Stimulated activated CD4-positive, alpha-beta T cell treated with anti-CD3 and anti-CD28 coated beads, TNF-alpha, amount 100 ng/mL, for 24 hours (primary cell): ENCODE measurements around the gene DNASE2B.
"Not testable (repeated sequence)": the region's sequence is repeated elsewhere in the genome, so short reads cannot be mapped to it uniquely, and the experiment has no call there.

ENCODE experiments used
- DNase-seq, 3 experiments: peaks; one replicate each; pipeline ENCODE4 v3.0.0-alpha.2; 2020; ENCODE audit warnings: low read depth in 3 of 3

The DNASE2B gene

DNA sequence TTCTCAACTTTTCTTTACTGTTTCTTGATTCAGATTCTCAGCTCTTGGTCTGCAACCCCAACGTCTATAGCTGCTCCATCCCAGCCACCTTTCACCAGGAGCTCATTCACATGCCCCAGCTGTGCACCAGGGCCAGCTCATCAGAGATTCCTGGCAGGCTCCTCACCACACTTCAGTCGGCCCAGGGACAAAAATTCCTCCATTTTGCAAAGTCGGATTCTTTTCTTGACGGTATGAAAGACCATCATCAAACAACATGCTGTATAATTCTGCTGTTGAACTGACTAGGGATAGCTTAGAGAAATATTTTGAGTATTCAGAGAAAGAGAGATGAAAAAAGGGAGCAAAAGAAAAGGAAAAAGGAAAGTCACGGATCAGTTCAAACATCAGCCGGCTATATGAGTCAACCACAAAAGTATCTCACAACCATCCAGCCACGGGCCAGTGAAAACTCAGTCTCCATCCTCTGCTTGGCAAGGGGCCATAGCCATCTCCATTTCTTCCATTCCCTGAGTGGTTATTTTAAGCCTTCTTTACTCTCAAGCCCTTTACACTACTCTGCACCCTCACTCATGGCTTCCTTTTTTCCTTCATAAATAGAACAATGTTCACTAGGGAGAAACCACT lies 14.1 kb downstream of the DNASE2B start:
- DNase-seq = no peak

DNA sequence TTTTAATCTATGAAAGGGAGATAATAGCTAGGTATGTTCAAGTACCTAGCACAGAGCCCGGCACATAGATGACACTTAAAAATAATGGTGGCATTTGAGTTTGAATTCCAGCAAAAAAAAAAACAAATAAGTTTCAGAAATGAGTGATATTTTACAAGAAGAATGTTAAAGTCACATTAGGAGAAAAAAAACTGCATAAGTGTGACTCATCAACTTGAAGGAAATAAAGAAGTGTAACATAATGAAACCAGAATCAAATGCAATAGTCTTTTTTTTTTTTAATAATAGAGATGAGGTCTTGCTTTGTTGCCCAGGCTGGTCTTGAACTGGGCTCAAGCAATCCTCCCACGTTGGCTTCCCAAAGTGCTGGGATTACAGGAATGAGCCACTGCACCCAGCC lies 17.1 kb downstream of the DNASE2B start:
- DNase-seq = no peak

GRCh38 chr1:84422909-84423308 lies 24.6 kb downstream of the DNASE2B start:
- DNase-seq = no peak

- no peak for DNase-seq
These were observed 26.3 kb downstream of the DNASE2B start for GRCh38 chr1:84424513-84425149.

- no peak for DNase-seq
These were observed 27.0 kb downstream of the DNASE2B start for GRCh38 chr1:84425150-84425896.

GRCh38 chr1:84426376-84426775 lies 28.1 kb downstream of the DNASE2B start:
- no peak for DNase-seq

DNA sequence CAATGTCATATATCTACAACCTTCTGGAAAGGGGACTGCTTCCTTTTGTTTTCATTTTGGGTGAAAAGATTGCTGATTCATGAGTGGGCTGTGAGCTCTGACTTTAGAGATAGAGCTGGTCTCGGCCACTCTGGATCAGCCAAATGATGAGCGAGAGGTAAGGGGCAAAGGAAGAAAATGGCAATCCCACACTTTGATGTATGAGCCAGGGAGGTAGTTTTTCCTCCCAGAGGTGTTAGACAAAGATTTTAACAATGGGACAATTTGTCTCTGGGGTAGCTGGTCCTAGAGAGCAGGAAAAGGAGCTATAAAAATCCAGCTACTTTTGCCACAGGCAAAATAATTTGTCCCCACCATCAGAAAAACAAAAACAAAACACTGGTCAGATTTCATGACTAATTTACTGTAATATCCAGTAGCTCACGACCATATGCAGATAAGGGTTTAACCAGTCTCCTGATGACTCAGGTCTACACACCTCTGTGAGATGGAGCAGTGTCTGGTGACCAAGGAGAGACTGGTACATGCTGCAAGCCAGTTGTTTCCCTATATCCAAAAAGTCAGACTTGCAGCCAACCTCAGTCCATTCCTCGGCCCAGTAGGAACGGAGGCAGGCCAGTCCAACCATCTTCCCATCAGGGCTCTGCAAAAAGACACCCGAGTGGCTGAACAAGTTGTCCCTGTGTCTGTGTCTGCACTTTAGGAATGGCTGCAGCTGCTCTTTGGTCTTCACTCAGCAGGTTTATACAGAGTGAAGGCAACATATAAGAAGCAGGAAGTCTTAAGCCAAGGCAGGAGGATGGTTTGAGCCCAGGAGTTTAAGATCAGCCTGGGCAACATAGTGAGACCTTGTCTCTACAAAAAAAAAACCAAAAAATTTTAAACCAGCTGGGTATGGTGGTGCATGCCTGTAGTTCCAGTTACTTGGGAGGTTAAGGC lies 29.2 kb downstream of the DNASE2B start:
- DNase-seq = no peak

GRCh38 chr1:84428235-84428634 lies 30.0 kb downstream of the DNASE2B start:
- no peak for DNase-seq

DNA sequence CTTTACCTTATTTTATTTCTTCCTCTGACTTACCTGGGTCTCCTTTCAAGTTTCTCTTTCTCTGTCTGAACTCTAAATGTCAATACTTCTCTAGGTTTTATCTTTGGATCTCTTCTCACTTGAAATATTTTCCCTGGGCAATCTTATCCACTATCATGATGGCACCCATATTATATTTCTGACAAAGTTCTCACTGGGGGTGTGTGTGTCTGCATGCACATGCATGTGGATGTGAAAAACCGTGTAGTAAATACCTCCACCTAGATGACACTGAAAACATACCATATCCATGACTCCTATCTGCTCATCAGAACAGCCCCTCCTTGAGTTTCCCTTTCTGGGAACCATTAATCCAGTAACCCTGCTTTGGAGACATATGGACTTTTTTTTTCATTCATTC lies 30.9 kb downstream of the DNASE2B start:
- DNase-seq = no peak

GRCh38 chr1:84430546-84430945 lies 32.3 kb downstream of the DNASE2B start:
- DNase-seq = no peak

DNA sequence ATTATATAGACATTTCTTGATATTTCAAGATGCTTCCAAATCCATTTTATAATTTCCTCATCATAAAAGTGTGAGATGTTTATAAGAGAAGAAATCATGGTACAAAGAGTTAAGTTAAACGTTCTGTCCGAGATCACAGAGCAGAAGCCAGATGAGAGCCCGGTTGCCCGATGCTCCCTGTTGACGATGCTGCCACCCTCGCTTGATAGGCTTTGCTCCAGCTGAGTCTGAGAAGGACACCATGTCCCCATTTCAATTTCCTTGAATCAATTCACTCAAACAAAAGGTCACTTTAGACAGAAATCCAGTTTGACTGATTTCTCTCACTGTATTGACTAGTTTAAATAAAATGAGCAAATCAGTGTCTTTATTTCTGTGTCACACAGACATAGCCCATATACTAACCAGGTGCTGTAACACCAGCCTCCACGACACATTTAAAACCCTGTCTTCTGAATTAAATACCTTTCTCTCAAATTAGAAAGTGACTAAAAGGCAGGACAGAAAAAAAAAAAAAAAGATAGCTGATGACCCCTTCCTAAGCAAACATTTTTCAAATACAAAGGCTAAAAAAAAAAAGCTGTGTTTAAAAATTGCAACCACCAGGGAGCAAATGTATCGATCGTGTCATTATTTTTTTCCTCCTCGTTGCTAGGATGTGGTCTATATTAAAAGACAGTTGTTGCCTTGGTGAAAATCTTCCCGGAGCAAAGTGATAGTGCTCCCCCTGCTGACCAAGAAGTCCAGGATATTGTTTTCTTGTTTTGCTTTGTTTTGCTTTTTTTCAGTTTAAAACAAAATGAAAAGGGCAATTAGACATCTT lies 35.2 kb downstream of the DNASE2B start:
- DNase-seq = peak; percentile 24 to 31 (median 31)

DNA sequence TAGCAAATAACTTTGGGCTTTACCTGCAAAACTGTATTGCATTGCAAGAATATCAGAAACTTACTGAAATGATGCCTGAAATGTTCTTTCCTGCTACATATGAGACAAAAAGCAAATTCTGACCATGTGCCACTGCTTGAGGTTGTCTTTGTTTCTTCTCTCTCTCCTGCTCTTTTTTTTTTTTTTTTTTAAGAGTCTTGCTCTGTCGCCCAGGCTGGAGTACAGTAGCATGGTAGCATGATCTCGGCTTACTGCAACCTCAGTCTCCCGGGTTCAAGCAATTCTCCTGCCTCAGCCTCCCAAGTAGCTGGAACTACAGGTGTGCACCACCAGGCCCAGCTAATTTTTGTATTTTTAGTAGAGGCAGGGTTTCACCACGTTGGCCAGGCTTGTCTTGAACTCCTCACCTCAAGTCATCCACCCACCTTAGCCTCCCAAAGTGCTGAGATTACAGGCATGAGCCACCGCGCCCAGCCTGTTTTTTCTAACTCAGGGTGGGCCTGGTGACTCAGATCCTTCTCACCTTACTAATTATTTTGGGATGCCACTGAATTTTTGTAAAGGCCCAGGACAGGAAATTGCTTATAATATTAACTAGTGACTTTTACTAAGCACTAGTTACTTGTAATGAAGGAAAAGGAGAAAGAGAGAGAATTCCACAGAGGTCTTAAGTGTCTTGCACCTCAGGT lies 35.9 kb downstream of the DNASE2B start:
- DNase-seq = no peak

DNA sequence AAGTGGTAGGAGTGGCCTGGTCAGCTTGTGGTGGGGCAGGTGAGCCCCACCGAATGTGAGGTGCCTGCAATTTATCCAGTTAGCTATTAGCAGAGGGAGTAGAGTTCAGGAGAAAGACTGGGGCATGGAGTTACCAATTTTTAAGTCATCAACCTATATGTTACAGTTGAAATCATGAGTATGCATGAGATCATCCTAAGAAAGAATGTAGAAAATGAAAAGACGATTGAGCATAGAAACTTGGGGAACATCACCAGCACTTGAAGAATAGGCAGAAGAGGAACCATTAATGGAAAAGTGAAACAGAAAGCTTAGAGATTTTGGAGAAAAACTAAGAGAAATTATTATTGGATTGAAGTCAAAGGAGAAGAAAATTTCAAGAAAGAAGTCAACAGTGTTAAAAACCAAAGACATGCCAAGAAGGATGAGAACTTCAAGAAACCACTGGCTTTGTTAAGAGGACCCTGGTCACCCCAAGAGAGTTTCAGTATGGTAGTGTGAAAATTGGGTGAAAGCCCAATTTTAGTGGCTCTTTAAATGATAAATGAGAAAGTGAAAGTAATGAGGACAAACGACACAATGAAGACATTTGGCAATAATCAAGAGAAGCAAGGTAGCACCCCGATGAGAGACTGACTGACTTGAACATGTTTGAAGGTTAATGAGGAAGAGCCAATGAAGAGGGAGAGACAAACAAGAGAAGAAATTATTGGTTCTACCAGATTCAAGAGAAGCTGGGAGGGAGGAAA lies 36.7 kb downstream of the DNASE2B start:
- DNase-seq = no peak

DNA sequence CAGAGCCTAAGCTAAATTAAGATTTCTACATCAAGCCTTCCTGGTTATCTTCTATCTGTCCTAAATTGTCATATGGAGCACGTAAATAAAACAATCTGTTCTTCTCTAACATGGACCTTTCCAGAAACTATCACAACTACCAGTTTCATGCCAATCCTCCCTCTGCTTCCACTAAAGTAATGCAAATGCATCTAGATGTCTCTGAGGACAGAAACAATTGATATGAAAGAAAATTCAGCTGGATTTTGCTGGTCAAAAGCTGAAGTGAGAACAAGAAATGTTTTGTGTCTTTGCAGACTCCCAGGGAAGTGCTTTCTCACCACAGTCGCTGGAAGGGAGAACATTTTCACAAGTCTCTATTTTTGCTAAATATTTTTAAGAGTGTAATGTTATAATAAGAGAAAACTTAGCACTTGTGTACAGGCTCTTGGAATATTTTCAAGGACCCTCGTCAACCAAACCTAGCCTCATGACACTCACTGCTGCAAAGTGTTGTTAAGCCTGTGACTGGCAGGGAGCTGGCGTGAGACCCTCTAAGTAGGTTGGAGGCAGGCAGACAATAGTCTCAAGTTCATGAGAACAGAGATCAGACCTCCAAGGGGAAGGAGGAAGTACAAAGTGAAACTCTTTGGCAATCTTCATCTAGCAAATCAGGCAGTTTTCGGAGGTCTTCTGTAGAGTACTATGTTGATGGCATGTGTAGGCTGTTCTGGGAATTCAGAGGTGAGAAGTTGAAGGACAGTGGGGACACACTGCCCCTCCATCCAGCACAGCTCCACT lies 38.8 kb downstream of the DNASE2B start:
- DNase-seq = no peak

- no peak for DNase-seq
These were observed 44.0 kb downstream of the DNASE2B start for GRCh38 chr1:84442256-84442655.

GRCh38 chr1:84442747-84443646 lies 44.7 kb downstream of the DNASE2B start:
- peak in 1 of 3 experiments; percentile 25 for DNase-seq

DNA sequence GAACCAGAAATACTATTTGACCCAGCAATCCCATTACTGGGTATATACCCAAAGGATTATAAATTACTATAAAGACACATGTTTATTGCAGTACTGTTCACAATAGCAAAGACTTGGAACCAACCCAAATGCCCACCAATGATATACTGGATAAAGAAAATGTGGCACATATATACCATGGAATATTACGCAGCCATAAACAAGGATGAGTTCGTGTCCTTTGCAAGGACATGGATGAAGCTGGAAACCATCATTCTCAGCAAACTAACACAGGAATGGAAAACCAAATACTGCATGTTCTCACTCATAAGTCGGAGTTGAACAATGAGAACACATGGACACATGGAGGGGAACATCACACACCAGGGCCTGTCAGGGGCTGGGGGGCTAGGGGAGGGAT lies 50.4 kb downstream of the DNASE2B start:
- not testable (repeated sequence) for DNase-seq

- DNase-seq = no peak
These were observed 52.6 kb downstream of the DNASE2B start for GRCh38 chr1:84450910-84451309.
